Heart left ventricle (tissue), 16 donors: Measurements from ENCODE around the gene MID1. TPM values are rescaled to one million over a fixed set of nuclear protein-coding genes. Genes with fewer than 3 reads are reported as not detected.

Experiments used
- ATAC-seq, 4 donors: fragments of 200-7000 bp; cut with Tn5 transposase; one replicate each; pipeline ENCODE4 v1.9.1; 2020 to 2022; ENCODE audit warnings: moderate library complexity in 4 of 4, mild to moderate bottlenecking in 3 of 4, moderate number of reproducible peaks in 1 of 4
- DNase-seq, 5 donors: peaks; one replicate each; pipeline ENCODE4 v3.0.0-alpha.2; 2020
- H3K27ac ChIP-seq, 12 donors: fragments of 200-600 bp; sonication (generic) in 4 of 12; one replicate each; pipeline versions ENCODE4 v1.5.0 to v1.8.0; 2016 to 2022; ENCODE audit warnings: mild to moderate bottlenecking in 2 of 12
- H3K27me3 ChIP-seq, 9 donors: fragments of 200-600 bp; sonication (generic) in 2 of 9; one replicate each; pipeline versions ENCODE4 v1.5.1 to v1.8.0; 2016 to 2022; ENCODE audit warnings: mild to moderate bottlenecking in 3 of 9
- H3K36me3 ChIP-seq, 9 donors: fragments of 200-600 bp; sonication (generic) in 2 of 9; one replicate each; pipeline versions ENCODE4 v1.5.0 to v1.8.0; 2018 to 2022; ENCODE audit warnings: mild to moderate bottlenecking in 2 of 9
- H3K4me1 ChIP-seq, 12 donors: fragments of 200-600 bp; sonication (generic) in 4 of 12; one replicate each; pipeline versions ENCODE4 v1.5.0 to v1.8.0; 2016 to 2022; ENCODE audit warnings: mild to moderate bottlenecking in 3 of 12
- H3K4me3 ChIP-seq, 12 donors: fragments of 200-600 bp; sonication (generic) in 4 of 12; one replicate each; pipeline versions ENCODE4 v1.5.0 to v1.8.0; 2017 to 2022; ENCODE audit warnings: mild to moderate bottlenecking in 9 of 12, moderate library complexity in 4 of 12
- H3K9me3 ChIP-seq, 12 donors: fragments of 200-600 bp; sonication (generic) in 4 of 12; one replicate each; pipeline versions ENCODE4 v1.5.0 to v1.8.0; 2016 to 2022; ENCODE audit warnings: mild to moderate bottlenecking in 1 of 12
- CTCF ChIP-seq, 12 donors: fragments of 200-600 bp; sonication (generic) in 4 of 12; IDR thresholded peaks; one replicate each; pipeline versions ENCODE4 v1.5.0 to v1.8.0; 2018 to 2022; ENCODE audit warnings: antibody characterized with exemption in 12 of 12, mild to moderate bottlenecking in 5 of 12
- POLR2A ChIP-seq, 2 donors: fragments of 450-650 bp; IDR thresholded peaks; one replicate each; pipeline ENCODE4 v1.6.1; 2017; ENCODE audit warnings: antibody characterized with exemption in 2 of 2, mild to moderate bottlenecking in 2 of 2, moderate library complexity in 2 of 2
- WGBS, 4 donors: extraction: QIAGEN DNeasy Blood & Tissue Kit in 2 of 4; methylation state at CpG; one replicate each; pipeline versions ENCODE4 v1.1.5 to v1.1.7; 2013 to 2018; 5-methylcytosine and 5-hydroxymethylcytosine counted together
- intact Hi-C, 10 donors: fragments of 100-400 bp; cut with DNase I; formaldehyde crosslinking; loops; one replicate each; pipeline versions ENCODE4 v1.11.1 to v1.14.2; 2022
- polyA plus RNA-seq, 2 donors: library from polyadenylated mRNA; stranded (reverse); fragments of 200-250 nt; gene quantifications; one replicate each; pipeline ENCODE4 v1.2.3, GENCODE V29; 2013
- total RNA-seq, 9 donors: library from RNA; depleted of rRNA in 2 of 9; stranded (reverse); fragments of >200 nt in 2 of 9; fragmentation: NEBNext Ultra II Directional in 3 of 9; extraction: Animal tissue kit (Norgen Biotek cat#: 25700) in 3 of 9; gene quantifications; one replicate each; pipeline versions ENCODE4 v1.1.0 to v1.2.4, GENCODE V29; 2016 to 2023
- donor health status: ischemic (EF 13 %, LVEDD 7.1; RV severe dilation, severe dysfunction).
- donor health status: healthy with polysubstance abuse.
- donor health status: DM: no; HTN: yes; CAD: no.
- donor health status: DM: no; HTN: no; CAD: no.
- donor health status: ischemic (EF 25% LVEDD 6.9; RV normal size, moderate dysfunction).
- donor health status: ischemic (EF 25% LVEDD 5.7; RV mildly dilated, moderate dysfunction).
- donor health status: healthy.
- donor health status: DM: yes; HTN: yes; CAD: no.
- donor health status: ischemic (EF 35%, LVEDD 5.7; RV mildly dilated, moderate dysfunction).
- donor health status: nonischemic (EF 11% LVEDD 7.7; RV severe dilation, severe dysfunction).
- donor health status: DM: yes; HTN: yes; CAD: no.
- donor health status: PGD.
- donor health status: ischemic (EF 29% LVEDD 5.4; RV normal size, mild dysfunction).
- donor health status: nonischemic (EF 23%, LVEDD 6.1; RV moderate dilation, normal function).

Gene MID1
- total and polyA plus RNA-seq, 11 donors, result 1.6 to 18.7 (median 4.8) TPM

DNA sequence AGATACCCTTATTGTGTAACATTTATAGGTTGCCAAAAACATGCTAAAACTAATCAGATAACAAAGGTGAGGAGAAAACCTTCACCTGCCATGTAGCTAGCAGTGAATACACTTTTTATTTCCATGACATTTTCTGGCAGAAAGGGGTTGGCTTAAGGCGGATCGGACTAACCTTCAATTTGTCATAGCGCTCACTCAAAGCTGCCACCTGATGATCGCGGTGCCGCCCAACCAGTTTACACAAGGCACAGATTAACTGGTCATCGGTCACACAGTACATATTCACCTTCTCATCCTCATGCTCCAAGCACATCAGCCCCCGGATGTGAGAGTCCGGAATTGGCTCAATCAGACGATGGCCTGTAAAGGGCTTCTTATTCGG is 53.7 kb downstream of the MID1 start:
- TF ChIP-seq POLR2A (IDR thresholded peaks at IDR 0.05) (no peak), CTCF (IDR thresholded peaks at IDR 0.05) (no peak)
- Histone ChIP-seq H3K27ac (peak overlapping the region in 1 of 12 donors; percentile 22), H3K9me3 (no peaks in the 10 kb centered on the region), H3K4me1 (peaks cover 0 to 15% (median 4%) of the 10 kb centered on the region in 12 donors), H3K4me3 (no peak overlapping the region), H3K36me3 (peaks cover 0 to 10% (median 0%) of the 10 kb centered on the region in 9 donors), H3K27me3 (no peaks in the 10 kb centered on the region)
- DNase-seq (no peak), ATAC-seq (no peak)
- intact Hi-C loops, result no loop called here
- WGBS, 4 donors, result 88 to 95% (median 92%) methylated on average over 11 of the region's 11 CpGs

GRCh38 chrX:10564484-10564883 is 55.9 kb downstream of the MID1 start:
- H3K27me3 ChIP-seq, result no peaks in the 10 kb centered on the region
- no peak overlapping the region for H3K4me3 ChIP-seq
- TF ChIP-seq POLR2A (IDR thresholded peaks at IDR 0.05) (no peak), CTCF (IDR thresholded peaks at IDR 0.05) (no peak)
- ATAC-seq, result no peak
- 75 to 87% (median 82%) methylated on average over 3 of the region's 3 CpGs for WGBS, 4 donors
- DNase-seq, result no peak
- H3K27ac ChIP-seq, result no peak overlapping the region
- intact Hi-C loops, result no loop called here
- H3K9me3 ChIP-seq, result no peaks in the 10 kb centered on the region
- peaks cover 0 to 5% (median 0%) of the 10 kb centered on the region in 12 donors for H3K4me1 ChIP-seq
- peaks cover 0 to 10% (median 0%) of the 10 kb centered on the region in 9 donors for H3K36me3 ChIP-seq

DNA sequence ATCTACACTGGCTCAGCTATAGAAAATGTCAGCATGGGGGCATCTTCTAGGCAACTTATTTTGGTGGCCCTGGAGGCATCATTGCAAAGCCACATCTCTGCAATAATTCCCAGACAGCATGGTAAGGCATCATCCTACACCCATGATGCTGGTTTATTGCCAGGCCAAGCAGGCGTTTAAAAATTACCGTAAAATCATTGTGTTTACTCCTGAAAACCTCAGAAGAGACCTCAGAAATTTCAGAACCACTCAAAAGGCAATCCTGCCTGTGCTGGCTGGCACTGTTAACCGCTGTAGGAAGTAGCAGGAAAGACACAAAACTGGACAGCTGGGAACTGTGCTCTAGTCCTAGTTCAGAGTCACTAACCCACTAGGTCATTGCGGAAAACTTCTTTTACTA is 63.2 kb downstream of the MID1 start:
- intact Hi-C loops, result no loop called here
- ATAC-seq, result no peak
- 68 to 93% (median 86%) methylated on average over 4 of the region's 4 CpGs for WGBS, 4 donors

DNA sequence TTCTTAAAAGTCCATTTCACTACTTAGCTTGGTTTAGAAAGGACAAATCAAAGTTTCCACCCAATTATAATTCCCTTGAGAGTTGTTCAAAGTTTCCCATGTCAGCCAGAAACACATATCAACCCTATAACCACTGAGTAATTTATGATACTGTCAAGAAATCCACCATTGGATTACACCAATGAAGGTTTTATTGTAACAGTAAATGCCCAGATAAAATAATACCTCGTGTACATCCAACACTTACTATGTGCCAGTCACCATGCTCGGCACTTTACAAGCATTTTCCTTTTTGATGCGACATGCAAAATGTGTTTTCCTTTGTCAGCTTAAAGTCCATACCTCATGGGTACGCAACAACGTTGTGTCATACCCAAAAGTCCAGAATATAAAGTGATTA is 64.0 kb downstream of the MID1 start:
- intact Hi-C loops, result no loop called here
- H3K4me3 ChIP-seq, result no peak overlapping the region
- H3K4me1 ChIP-seq, result peaks cover 0 to 20% (median 0%) of the 10 kb centered on the region in 12 donors
- ATAC-seq (no peak), DNase-seq (no peak)
- 77 to 93% (median 89%) methylated on average over 5 of the region's 5 CpGs for WGBS, 4 donors
- H3K9me3 ChIP-seq, result no peaks in the 10 kb centered on the region
- no peak for TF ChIP-seq POLR2A (IDR thresholded peaks at IDR 0.05)
- no peak for TF ChIP-seq CTCF (IDR thresholded peaks at IDR 0.05)
- H3K36me3 ChIP-seq, result no peaks in the 10 kb centered on the region
- peak overlapping the region in 2 of 12 donors; percentile 53 to 66 for H3K27ac ChIP-seq
- no peaks in the 10 kb centered on the region for H3K27me3 ChIP-seq

More for the DNA sequence above, 63.2 kb downstream of the MID1 start:
- Histone ChIP-seq H3K4me1 (peaks cover 0 to 20% (median 0%) of the 10 kb centered on the region in 12 donors), H3K27me3 (no peaks in the 10 kb centered on the region), H3K27ac (no peak overlapping the region), H3K4me3 (no peak overlapping the region), H3K9me3 (no peaks in the 10 kb centered on the region), H3K36me3 (no peaks in the 10 kb centered on the region)
- DNase-seq, result no peak
- TF ChIP-seq POLR2A (IDR thresholded peaks at IDR 0.05), result no peak
- TF ChIP-seq CTCF (IDR thresholded peaks at IDR 0.05), result no peak
